ENCODE data around the gene VCPKMT.
"Not testable (repeated sequence)": the region's sequence is repeated elsewhere in the genome, so short reads cannot be mapped to it uniquely, and the experiment has no call there.

The VCPKMT gene

DNA sequence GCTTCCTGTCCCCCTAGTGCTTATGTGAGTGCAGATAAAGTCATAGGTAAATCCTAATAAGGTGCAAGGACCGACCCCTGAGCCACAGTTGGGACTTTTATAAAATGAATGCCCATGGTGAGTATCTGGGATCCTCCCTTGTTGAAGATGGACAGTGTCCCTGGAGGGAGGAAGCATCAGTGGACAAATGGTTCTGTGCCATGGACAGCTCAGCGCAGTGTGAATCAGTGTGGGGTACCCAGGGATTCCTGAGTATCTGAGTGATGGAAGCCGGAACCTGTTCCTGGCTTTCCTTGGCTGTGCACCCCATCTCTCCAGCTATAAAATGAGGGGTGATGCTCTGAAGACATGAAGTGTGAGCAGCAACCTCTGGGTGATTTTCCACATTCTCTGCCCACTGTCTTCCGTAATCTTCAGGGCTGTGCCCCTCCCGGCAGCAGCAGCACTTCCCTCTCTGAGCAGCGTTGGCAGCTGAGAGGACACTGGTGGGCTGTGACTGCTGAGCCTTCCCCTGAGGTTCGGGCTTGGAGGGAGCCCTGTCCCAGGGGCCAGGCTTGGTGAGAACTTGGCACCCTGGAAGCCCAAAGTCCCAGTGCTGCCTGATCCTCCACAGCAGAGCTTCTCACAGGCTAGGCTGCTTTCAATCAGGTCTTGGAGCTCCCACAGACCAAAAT is 25.0 kb downstream of the VCPKMT start:
- DNase-seq, result no peak

DNA sequence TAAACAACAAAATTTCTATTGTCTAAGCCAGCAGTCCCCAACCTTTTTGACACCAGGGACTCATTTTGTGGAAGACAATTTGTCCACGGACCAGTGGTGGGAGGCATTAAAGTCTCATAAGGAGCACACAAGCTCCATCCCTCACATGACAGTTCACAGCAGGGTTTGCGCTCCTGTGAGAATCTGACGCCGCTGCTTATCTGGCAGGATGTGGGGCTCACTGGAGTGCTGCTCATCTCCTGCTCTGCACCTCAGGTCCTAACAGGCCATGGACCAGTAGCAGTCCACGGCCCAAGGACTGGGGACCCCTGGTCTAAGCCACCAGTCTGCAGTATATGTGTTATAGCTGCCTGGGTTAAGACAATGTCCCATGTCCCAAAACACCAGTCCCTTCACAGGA is 27.2 kb downstream of the VCPKMT start:
- no peak for DNase-seq

DNA sequence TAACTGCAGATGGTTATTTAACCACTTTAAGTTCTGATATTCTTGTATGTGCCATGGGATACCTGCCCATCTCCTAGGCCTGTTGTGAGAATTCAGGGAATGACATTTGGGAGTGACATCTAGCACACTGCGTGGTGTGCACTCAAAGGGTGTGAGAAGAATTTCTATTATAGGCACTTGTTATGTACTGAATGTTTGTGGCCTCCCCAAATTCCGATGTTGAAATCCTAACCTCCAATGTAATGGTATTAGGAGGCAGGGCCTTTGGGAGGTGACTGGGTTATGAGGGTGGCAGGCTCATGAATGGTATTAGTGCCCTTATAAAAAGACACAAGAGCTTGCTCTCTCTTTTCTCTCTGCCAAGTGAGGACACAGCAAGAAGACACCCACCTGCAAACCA is 27.6 kb downstream of the VCPKMT start:
- no peak for DNase-seq

GRCh38 chr14:50088117-50088515 is 28.3 kb downstream of the VCPKMT start:
- no peak for DNase-seq

DNA sequence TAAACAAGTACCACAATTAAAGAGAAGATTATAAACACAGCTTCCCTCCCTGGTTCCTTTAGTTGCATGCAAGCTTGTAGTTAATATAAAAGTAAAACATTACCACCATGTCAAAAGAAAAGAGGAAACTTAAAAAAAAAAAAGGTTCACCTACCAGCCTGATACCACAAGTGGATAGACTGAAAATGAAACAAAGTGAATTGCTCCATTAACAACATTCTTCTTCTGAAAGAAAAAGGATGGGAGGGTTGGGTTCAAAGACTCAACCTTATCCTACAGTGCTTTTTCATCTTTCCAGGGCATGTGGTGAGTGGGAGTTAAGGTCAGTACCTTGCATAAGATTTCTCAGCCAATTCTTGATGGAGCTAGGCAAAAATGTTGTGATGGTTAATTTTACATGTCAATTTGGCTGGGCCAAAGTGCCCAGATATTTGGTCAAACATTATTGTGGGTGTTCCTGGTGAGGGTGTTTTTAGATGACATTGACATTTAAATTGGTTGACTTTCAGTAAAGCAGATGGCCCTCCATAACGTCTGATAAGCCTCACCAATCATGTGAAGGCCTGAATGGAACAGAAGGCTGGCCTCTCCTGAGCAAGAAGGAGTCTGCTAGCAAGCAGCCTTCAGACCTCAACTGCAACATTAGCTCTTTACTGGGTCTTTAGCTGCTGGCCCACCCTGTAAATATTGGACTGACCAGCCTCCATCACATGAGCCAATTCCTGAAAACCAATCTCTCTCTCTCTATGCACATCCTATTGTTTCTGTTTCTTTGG is 28.8 kb downstream of the VCPKMT start:
- DNase-seq, result no peak

DNA sequence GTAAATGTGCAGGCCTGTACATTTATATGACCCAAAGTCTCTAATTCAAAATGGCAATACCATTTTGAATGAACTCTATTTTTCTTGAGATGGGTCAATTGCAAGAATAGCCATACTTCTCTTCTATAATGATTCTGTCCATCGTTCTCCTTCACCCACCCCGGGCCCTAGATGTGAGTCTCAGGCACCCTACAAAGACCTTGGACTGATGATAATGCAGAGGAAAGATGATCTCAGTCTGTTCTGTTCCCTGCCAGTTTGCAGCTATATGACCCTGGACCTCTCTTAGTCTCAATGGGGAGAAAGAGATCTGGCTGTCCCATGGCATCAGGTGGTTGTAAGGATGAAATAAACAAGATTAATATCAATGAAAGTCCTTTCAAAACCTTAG is 30.1 kb downstream of the VCPKMT start:
- DNase-seq, result no peak

GRCh38 chr14:50085570-50086320 is 30.6 kb downstream of the VCPKMT start:
- no peak for DNase-seq

GRCh38 chr14:50084666-50085065 is 31.7 kb downstream of the VCPKMT start:
- DNase-seq, result no peak

GRCh38 chr14:50083467-50084337 is 32.7 kb downstream of the VCPKMT start:
- peak; percentile 51 for DNase-seq

GRCh38 chr14:50082784-50083466 is 33.4 kb downstream of the VCPKMT start:
- peak; percentile 79 for DNase-seq

- peak; percentile 62 for DNase-seq
These were observed 34.0 kb downstream of the VCPKMT start for GRCh38 chr14:50082308-50082742.

DNA sequence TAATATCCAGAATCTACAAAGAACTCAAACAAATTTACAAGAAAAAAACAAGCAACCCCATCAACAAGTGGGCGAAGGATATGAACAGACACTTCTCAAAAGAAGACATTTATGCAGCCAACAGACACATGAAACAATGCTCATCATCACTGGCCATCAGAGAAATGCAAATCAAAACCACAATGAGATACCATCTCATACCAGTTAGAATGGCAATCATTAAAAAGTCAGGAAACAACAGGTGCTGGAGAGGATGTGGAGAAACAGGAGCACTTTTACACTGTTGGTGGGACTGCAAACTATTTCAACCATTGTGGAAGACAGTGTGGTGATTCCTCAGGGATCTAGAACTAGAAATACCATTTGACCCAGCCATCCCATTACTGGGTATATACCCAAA is 37.3 kb downstream of the VCPKMT start:
- not testable (repeated sequence) for DNase-seq

DNA sequence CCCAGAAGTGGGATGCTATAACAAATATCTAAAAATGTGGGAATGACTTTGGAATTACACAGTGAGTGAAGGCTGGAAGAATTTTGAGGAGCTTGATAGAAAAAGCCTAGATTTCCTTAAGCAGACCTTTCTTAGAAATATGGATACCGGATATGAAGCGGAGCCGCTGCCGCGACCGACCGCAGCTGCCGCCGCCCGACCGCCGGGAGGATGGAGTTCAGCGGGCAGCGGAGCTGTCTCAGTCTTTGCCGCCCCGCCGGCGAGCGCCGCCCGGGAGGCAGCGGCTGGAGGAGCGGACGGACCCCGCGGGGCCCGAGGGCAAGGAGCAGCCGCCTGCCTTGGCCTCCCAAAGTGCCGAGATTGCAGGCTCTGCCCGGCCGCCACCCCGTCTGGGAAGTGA is 42.7 kb downstream of the VCPKMT start:
- not testable (repeated sequence) for DNase-seq

DNA sequence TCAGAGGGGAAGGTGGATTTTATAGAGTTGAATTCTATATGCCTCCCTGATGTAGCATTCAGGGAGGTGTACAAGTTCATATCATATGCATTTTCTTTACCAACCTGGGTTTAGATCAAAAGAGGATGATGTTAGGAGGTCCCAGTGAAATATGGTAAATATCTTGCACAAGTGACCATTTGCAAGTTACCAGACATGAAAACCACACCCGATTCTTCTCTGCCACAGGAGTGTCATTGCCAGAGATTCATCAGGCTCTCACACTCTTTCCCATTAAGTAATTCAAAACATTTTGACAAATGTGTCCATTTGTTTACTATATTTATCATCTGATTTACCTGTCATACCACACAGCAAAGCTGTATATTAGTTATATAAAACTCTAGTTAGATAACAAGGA is 44.0 kb downstream of the VCPKMT start:
- DNase-seq, result no peak

DNA sequence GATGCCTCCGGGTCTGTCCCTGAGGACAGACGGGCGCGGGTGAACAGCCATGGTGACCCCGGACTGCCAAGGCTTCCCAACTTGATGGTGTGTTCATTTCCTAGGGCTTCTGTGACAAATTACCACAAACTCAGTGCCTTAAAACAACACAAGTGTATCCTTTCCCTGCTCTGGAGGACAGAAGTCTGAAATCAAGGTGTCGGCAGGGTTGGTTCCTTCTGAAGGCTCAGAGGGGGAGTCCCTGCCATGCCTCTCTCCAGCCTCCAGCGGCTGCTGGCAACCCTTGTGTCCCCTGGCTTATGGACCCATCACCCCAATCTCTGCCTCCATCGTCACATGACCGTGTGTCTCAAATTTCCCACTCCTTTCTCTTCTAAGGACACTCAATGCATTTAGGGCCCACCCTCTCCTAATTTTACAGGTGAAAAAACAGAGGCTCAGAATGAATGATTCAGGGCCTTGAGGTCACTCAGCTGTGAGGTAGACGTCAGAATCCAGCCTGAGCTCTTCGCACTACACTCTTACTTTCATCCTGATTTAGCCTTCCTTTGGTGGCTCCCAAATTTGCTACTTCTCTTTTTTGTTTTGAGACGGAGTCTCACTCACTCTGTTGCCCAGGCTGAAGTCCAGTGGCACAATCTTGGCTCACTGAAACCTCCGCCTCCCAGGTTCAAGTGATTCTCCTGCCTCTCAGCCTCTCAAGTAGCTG is 45.4 kb downstream of the VCPKMT start:
- DNase-seq, result peak; percentile 1

DNA sequence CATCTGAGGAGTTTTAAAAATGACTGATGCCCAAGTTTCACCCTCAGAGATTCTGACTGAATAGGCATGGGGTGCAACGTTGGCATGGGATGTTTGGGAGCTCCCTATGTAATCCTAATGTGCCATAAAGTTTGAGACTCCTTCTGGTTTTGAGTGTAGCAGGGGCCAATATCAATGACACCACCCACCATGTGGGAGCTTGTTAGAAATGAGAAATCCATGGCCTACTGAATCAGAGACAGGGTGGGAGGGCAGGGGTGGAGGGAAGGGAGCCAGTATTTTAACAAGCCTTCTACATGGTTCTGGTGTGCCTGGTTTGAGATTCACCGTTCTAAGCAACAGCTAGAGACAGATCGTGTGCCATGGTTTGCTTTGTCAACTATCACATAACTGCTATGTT is 46.1 kb downstream of the VCPKMT start:
- DNase-seq, result no peak

- DNase-seq, result no peak
These were observed 47.0 kb downstream of the VCPKMT start for GRCh38 chr14:50069325-50069724.

DNA sequence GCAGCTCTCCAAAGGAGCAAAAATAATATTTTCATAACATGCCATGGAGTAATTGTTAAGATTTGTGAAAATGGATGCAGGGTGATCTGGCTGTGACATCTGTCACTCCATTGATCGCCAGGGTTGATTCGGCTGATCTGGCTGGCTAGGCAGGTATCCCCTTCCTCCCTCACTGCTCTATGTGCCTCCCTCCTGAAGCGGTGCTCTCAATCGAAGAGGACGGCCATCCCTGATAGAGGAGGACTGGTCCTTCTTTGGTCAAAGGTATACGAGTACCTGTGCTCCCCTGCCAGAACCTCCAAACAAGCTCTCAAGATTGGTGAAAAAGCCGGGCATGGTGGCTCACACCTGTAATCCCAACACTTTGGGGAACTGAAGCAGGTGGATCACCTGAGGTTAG is 47.9 kb downstream of the VCPKMT start:
- DNase-seq, result no peak

GRCh38 chr14:50067723-50068495 is 48.5 kb downstream of the VCPKMT start:
- DNase-seq, result no peak

DNA sequence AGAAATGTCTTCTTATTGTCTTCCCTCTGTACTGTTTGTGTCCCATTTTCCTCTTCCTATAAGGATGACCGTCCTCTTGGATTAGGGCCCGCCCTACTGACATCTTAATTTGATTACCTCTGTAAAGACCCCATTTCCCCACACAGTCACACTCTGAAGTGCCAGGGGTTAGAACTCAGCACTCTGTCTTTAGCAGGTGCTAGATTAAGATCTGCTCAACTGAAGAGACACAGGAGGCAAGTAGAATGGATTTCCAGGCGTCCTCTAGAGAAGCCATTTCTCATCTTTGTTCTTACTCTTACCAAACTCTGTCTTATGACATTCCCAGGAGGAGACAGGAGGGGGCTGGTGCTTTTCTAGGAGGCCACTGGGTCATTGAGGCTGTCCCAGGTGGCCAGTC is 50.8 kb downstream of the VCPKMT start:
- no peak for DNase-seq

- peak; percentile 56 for DNase-seq
These were observed 51.4 kb downstream of the VCPKMT start for GRCh38 chr14:50064993-50065392.
